Thyroid gland (tissue), 4 donors: Measurements from ENCODE around the gene KIFBP.
A peak's percentile ranks its signal among the peaks of the same experiment; 100 is the strongest.

Experiments used
- CTCF ChIP-seq, 6 experiments: fragments of 200-600 bp in 3 of 6; fragments of 450-650 bp in 3 of 6; sonication (generic) in 3 of 6; IDR thresholded peaks; one replicate each; pipeline ENCODE4 v1.5.1; 2016 to 2019; ENCODE audit warnings: antibody characterized with exemption in 6 of 6, mild to moderate bottlenecking in 2 of 6, inconsistent platforms in 1 of 6, moderate library complexity in 1 of 6
- POLR2A ChIP-seq, 2 donors: fragments of 450-650 bp; IDR thresholded peaks; one replicate each; pipeline ENCODE4 v1.6.1; 2017; ENCODE audit warnings: antibody characterized with exemption in 2 of 2, mild to moderate bottlenecking in 2 of 2, moderate library complexity in 1 of 2

GRCh38 chr10:68955832-68956532, 32.6 kb upstream of the KIFBP start, which contains the start of gene DDX21:
- peak in 1 of 2 donors; percentile 68 for TF ChIP-seq POLR2A (IDR thresholded peaks at IDR 0.05)
- TF ChIP-seq CTCF (IDR thresholded peaks at IDR 0.05) = peak in 5 of 6 experiments; percentile 27 to 63 (median 56)
